Muscle of back (tissue), 11 donors: Measurements from ENCODE around the gene TBX2. TPM values are rescaled to one million over a fixed set of nuclear protein-coding genes. Genes with fewer than 3 reads are reported as not detected.

ENCODE experiments used
- DNase-seq, 3 donors: peaks; one replicate each; pipeline versions ENCODE4 v3.0.0 to v3.0.0-alpha.2; 2013
- polyA plus RNA-seq, 10 donors: library from polyadenylated mRNA; unstranded; fragments of 120-200 nt; gene quantifications; one replicate each; pipeline ENCODE4 v1.2.1, GENCODE V29; 2013; ENCODE audit not compliant: insufficient read length in 10 of 10

The TBX2 gene
- polyA plus RNA-seq, 10 donors = 5.4 to 11.7 (median 9.0) TPM

DNA sequence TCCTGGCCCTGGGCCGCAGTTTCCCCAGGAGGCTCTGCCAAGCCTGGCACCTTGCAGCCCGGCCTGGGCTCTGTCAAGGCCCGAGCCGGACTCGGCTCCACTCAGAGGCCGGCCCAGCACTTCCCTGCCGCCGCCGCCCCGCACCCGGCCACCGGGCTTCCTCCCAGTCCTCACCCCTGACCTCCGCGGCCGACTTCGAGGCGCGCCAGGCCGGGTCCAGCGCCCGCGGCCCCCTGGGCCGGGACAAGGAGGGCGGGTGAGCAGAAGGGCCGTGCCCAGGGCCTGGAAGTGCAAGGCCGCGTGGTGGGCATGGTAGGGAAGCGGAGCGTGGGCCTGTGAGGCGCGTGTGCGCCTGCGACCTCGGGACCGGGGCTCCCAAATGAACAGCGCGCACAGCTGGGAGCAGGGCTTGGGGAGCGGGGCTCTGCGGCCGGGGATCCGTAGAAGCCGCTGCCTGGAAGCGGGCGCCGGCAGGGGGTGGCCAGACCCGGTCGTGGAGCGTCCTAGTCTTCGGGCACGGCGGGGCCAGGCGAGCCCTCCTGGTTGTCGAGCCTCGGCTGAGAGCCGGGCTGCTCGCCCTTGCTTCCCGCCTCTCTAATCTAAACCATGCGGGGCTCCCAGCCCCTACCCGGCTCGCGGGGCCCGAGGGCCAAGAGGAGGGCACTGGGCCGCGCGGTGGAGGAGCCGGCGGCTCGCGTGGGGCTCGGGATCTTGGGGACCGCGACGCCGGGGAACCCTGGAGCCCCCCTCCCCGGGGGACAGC lies 52.1 kb downstream of the TBX2 start:
- peak in 1 of 3 donors; percentile 82 for DNase-seq

DNA sequence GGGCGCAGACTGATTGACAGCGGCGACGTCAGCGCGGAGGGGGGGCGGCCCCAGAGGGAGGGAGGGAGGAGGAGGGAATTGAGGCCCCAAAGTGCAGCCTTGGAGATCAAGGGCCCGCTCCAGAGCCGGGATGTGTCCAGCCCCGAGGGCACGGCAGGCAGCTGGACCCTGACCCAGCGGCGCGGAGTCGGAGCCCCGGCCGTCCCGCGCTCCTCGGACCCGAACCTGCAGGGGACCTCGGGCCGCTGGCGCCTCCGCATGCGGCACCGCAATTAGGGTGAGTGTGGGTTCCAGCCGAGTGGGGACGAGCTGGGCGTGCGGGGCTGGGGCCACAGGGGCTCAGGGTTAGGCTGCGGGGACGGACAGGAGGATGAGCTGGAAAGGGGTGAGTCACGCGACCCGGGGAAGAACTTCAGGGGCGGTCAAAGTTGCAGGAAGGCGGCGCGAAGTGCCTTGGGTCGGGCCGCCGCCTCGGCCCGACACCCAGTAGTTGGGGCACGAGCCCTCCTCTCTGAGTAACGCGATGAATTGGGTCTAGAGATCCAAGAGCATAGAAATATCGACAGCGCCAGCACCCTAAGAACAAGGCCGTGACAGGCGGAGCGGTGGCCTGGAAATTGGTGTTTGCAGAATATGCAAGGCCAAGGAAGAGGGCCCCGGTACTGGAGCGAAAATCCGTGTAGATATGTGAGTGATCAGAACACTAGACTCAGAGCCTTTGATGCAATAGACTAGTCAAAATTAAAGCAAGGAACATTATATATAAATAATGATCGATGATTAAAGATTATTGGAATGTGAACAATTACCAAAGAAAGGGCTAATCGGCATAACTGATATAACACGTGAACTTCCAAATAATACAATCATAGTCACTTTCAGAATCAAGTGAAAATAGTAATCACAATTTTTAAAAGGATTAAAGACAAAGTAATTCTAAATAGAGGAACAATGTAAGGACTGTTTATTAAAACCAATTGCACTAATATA lies 53.0 kb downstream of the TBX2 start, which contains the start of gene TBX4:
TSS of gene TBX4 (plus strand) at position 122 of the 990 bp plus-strand sequence. CDS start 4,069 bp downstream, outside the sequence.
- peak in 1 of 3 donors; percentile 76 for DNase-seq

DNA sequence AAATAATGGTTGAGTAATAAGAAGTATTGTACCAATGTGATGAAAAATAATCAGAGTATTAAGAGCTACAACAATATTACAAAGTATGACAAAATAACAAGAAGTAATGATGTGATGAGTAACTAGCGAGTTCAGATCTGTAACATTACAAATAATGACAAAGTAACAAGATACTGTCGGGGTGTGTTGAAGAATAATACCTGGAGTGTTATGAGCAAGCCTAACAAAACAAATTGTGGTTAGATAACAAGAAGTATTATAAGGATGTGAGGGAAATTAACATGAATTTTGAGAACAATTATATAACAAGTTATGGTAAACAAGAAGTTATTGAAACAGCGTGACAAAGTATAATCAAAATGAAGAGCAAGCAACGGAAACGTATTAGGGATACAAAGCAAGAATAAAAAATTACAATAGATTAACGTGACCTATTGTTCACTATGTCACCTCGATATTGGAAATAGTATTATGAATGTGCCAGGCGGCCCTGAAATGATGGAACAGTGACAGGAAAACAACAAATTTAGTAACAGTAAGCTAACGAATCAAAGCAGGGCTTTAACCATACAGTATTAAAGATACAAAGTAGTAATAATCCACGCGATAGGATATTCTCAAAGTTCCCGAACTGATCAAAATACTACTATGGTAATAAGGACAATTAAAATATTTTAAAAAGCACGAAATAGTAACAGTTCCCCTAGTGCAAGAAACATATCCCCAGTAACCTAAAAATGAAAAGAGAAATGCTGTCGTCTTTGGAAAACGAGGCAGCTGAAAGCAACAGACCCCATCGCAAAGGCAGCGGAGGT lies 54.1 kb downstream of the TBX2 start:
- DNase-seq = peak in 1 of 3 donors; percentile 72

DNA sequence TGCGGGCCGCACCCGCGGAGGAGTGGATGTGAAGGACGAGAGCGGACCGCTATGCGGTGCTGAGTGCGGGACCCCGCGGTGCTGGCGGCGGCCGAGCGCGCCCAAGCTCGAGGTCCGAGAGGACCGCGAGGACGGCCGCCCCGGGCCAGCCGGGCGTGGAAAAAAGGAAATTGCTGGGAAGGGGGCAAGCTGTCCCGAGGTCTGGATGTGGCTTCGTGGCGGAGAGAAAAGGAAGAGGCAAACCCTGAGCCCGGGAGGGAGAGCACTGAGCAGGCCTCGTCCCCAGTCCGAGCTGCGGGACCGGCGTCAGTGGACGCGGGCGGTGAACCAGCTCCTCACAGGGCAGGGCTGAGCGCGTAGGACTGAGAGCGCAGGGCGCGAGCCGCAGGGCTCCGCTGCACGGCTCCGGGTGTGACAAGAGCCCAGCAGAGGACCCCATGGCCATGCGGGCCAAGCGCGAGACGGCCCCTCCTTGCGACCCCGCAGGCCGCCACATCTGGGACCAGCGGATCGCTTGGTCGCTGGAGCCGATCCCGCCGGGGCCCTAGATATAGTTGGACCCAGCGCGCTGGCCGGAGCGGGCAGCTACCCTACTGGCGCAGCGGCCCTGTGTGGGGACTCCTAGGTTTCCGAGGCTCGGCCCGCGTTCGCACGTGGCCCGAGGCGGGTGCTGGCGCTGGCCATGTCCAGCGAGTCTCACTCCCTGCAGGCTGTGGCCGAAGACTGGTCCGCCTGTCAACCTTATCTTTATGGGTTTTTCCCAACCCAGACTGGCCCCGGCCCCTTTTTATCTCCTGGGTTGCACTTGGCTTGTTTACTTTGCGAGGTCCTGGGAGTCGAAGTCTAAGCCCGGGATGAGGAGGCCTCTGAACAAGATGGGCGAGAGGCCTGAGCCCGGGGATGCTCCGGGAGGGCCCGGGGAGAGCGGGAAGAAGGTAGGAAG lies 55.0 kb downstream of the TBX2 start:
- DNase-seq = peak in 1 of 3 donors; percentile 75

DNA sequence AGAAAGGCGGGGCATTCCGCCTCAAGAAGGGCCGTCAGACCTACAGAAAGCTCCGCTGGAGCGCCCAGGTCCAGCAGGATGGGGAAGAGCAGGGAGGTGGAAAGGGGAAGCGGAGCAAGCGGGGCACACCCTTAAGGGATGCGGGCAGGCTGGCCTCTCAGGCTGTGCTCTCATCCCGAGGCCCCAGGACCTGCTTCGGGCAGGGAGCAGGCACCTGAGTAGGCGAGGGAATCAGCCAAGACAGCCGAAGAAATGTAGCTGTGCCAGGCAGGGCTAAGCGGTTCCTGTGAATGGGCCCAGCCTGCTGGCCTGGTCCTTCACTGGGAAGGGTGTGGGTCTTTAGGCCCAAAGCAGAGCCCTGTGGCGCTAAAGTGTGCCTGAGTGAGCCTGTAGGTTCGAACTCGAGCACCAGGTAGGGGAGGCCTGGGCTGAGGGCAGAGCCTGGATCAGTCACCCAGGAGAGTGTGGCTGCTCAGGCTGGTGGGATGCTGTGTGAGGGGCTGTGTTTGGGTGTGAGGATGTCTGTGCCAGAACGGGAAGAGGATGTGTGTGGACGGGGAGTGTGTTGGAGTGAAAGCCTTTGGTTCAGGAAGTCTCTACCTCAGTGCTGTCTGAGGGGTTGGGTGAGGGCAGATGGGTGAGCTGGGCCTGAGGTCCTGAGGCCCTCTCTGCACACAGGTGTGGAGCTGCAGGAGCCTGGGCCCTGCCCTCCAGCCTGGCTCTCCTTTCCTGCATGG lies 55.8 kb downstream of the TBX2 start:
- DNase-seq = peak in 1 of 3 donors; percentile 63

DNA sequence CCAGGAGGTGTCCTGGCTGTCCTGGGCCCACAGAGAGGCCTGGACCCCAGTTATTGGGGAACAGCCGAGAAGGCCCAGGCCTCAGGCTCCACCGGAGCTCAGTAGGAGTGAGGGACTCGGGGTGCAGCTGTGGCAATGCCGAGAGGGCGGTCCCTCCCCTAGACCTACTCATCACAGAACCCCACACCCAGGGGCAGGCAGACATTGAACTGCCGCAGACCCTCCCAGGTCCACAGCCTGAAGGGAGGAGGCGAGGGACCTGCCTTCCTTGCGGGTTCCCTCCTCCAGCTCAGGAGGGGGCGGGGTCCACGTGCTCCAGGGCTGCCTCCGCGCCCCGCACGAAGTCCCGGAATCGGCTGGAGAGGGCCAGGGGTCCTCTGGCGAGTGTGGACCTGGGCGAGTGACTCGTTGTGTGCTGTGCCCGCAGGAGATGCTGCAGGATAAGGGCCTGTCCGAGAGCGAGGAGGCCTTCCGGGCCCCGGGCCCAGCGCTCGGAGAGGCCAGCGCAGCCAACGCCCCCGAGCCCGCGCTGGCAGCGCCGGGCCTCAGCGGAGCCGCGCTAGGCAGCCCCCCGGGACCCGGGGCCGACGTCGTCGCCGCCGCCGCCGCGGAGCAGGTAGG lies 56.5 kb downstream of the TBX2 start:
- DNase-seq = peak in 1 of 3 donors; percentile 57

DNA sequence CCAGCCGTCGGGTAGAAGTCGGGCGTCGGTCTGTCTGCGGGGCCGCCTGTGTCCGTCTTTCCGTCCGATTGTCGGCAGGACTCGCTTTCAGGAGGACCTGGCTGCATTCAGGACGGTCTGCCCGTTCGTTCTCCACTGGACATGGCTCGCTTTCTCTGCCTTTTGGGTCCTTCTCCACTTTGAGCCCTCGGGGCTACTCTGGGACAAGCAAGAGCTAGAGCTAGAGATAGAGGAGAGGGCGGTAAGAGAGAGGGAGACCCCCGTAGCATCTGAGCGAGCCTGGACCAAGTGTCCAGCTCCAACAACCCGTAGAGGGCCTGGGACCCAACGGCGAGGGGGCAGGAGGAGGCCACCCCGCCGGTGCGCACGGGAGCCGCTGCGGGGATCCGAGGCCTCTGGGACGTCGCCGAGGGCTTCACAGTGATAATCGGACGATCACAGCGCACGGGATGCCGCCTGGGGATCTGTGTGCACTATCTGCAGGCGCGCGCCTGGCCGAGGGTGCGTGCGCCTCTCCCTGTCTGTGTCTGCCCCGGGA lies 57.1 kb downstream of the TBX2 start:
- peak in 1 of 3 donors; percentile 45 for DNase-seq

DNA sequence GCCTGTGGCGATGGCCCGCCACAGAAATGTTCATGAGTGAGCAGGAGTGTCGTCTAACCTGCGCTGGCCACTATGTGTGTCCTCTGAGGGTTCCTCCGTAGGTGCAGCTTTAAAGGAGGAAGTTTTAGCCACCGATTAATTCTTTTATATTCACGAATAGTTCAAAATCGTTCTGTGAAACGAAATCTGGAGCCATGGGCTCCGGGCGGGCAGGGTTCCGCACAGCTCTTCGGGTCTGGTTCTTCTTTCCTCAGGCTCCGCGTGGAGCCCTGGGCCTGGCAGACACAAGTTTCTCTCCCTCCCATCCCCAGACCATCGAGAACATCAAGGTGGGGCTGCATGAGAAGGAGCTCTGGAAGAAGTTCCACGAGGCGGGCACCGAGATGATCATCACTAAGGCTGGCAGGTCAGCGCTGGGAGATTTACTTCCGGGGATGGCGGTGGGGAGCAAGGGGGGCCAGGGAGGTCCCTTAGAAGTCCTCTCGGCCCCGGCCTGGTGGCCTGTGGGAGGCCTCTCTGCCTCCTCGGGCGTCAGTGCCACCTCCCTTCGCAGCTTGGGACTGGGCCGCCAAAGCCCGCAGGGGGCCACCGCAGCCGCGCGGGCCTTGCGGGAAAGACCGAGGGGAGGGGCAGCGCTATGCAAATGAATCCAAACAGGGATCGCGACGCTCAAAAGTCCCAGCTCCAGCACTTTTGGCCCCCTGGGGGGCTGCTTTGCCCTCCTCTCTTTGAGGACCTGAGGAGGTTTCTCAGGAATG lies 57.8 kb downstream of the TBX2 start:
- DNase-seq = peak in 1 of 3 donors; percentile 49

DNA sequence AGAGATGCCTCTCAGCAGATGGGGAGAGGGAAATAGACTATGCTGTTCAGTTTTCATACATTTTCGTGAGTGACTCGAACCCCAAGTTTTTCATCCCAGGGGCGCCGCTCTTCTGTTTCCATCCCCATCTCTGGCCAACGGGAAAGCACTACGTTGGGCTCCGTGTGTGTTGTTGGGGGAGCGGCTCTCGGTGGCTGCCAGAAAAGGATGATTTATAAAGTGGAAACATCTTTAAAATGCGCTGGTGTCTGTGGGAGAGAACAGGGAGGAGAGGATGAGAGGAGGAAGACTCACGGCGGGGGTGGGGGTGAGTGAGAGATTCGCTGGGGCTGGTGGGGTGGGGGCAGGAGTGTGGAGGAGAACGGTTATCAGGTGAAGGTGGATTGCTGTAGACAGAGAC lies 58.4 kb downstream of the TBX2 start:
- no peak for DNase-seq

DNA sequence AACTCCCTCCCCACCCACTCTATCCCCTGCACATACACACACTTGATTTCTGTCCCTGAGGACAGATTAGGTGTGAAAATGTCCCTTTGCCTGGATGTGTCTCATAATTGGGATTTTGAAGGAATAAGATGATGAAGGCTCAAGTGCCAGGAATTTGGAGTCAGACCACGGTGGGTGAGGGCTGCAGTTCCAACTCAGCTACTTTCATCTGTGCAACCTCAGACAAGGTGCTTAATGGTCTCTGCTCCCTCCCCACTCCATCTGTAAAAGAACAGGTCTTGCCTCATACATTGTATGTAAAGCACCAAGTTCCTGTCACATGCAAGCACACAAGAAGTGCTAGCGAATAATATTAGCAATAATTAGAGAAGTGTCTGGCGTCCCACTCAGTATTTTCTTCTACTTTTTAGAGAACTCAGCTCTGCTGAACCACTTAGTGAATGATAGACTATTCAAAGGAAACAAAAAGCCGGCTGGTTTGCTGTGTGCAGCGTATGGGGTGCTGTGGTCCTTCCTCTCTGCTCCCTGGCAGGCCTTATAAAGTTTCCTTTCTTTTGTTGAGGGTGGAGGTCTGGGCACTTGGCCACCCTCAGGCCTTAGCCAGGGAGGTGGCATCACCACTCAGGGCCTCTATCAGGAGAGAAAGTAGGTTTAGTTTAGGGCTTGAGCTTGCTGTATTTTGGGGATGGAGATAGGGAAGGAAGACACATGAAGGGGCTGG lies 58.9 kb downstream of the TBX2 start:
- DNase-seq = no peak

Other genes with a start within 250 kb of the TBX2 start
- gene TBX4, start 52.6 kb downstream of the TBX2 start, polyA plus RNA-seq = 10 to 100 TPM in 3 of 10 donors, 1 to 10 TPM in 7; 3.7 to 37.8 (median 6.0) TPM
- 1 to 10 TPM in 7 of 10 donors, under 1 TPM in 3; 0.59 to 2.6 (median 1.2) TPM for gene NACA2, start 191.4 kb downstream of the TBX2 start, polyA plus RNA-seq